Right lobe of liver (tissue), 4 donors: ENCODE measurements around the gene TMEM131.

ENCODE experiments used
- POLR2A ChIP-seq: fragments of 450-650 bp; IDR thresholded peaks from one replicate; pipeline ENCODE4 v1.6.1; 2017; ENCODE audit warnings: antibody characterized with exemption, mild to moderate bottlenecking
- TF ChIP-seq, protein P1 (sequence below), 4 donors: fragments of 200-600 bp in 3 of 4; fragments of 450-650 bp in 1 of 4; IDR thresholded peaks; one replicate each; pipeline versions ENCODE4 v1.5.1 to v1.8.0; 2016 to 2022; ENCODE audit warnings: antibody characterized with exemption in 4 of 4, mild to moderate bottlenecking in 2 of 4
- donor health status: DM: no; HTN: no; CAD: no.
- donor health status: DM: no; HTN: no; CAD: no.
- donor health status: DM: no; HTN: yes; CAD: no.

DNA sequence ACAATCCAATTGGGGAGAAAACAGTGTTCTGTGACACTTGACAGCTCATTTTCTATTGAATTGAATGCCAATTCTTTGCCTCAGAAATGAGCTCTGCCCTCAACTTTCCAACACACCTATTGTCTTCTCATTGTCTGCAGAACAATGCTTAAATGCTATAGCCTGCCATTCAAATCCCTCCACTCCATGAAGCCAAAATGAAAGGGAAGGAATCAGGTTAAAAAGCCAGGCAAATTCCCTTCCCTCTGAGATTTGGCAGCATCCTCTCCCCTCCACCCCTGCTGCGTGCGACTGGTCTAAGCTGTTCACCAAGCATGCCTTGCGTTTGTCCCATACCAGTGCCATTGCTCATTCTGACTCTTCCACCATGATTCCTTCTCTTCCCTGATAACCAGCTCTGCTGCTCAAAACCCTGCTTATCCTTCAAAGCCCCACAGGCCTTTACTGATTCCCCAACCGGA, 32.4 kb upstream of the TMEM131 start:
- TF ChIP-seq, protein P1, sequence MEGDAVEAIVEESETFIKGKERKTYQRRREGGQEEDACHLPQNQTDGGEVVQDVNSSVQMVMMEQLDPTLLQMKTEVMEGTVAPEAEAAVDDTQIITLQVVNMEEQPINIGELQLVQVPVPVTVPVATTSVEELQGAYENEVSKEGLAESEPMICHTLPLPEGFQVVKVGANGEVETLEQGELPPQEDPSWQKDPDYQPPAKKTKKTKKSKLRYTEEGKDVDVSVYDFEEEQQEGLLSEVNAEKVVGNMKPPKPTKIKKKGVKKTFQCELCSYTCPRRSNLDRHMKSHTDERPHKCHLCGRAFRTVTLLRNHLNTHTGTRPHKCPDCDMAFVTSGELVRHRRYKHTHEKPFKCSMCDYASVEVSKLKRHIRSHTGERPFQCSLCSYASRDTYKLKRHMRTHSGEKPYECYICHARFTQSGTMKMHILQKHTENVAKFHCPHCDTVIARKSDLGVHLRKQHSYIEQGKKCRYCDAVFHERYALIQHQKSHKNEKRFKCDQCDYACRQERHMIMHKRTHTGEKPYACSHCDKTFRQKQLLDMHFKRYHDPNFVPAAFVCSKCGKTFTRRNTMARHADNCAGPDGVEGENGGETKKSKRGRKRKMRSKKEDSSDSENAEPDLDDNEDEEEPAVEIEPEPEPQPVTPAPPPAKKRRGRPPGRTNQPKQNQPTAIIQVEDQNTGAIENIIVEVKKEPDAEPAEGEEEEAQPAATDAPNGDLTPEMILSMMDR (IDR thresholded peaks at IDR 0.05): no peak
- TF ChIP-seq POLR2A: no peak
